ENCODE measurements around the gene ZNF335. TPM values are rescaled to one million over a fixed set of nuclear protein-coding genes. Genes with fewer than 3 reads are reported as not detected.
A peak's percentile ranks its signal among the peaks of the same experiment; 100 is the strongest.

Gene ZNF335
- total and polyA plus RNA-seq, 2 of the 8 experiments (the other 6 are each of a cell fraction or from before 2014, with no cell fraction given), result 12.4 to 14.6 TPM

DNA sequence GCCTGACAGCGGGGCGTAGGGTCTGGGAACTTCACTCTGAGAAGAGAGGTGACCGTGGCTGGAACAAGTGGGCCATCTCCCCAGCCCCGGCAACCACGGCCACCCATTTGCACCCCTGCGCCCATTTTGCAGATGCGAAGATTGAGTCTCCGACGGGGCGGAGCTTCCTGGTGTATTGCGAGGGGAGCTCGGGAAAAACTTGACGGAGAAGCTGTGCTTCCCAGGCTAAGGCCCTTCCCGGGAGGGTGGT is 653 bp downstream of the ZNF335 start:
- no peak overlapping the region; the same call in 1 of the 2 replicates for H2AFZ ChIP-seq (ENCODE audit: low read length)

More for the DNA sequence above, 653 bp downstream of the ZNF335 start:
- Histone ChIP-seq H3K4me1 (replicated peaks in 1 of 4; ENCODE audit: control insufficient read depth in 3 of 4, insufficient read depth in 4 of 4, low read length in 3 of 4) (peaks cover 0 to 8% (median 2%) of the 10 kb centered on the region in 4 experiments; a peak in 4 of 7 replicates), H3K14ac (ENCODE audit: insufficient read length) (no peak overlapping the region), H3K4me2 (ENCODE audit: insufficient read depth in 1 of 2, low read depth in 2 of 2, low read length in 2 of 2) (peak overlapping the region; percentile 55 to 73), H3K56ac (replicated peaks; ENCODE audit: insufficient read length, low read depth, low read length) (no peak overlapping the region), H3K4ac (replicated peaks; ENCODE audit: insufficient read length, low read depth, low read length) (no peak overlapping the region), H3K36me3 (ENCODE audit: control insufficient read depth in 2 of 4, insufficient read depth in 4 of 4, low read length in 3 of 4) (peaks cover 3 to 19% (median 11%) of the 10 kb centered on the region in 4 experiments; a peak in 7 of 8 replicates), H3K9me3 (ENCODE audit: insufficient read depth in 2 of 2, low read depth in 1 of 2, low read length in 1 of 2) (no peaks in the 10 kb centered on the region), H3K79me1 (ENCODE audit: low read depth, low read length) (no peaks in the 10 kb centered on the region), H4K5ac (ENCODE audit: insufficient read length, low read depth, low read length) (no peak overlapping the region), H4K20me1 (replicated peaks in 1 of 2; ENCODE audit: control insufficient read depth in 1 of 2, insufficient read depth in 2 of 2, low read length in 2 of 2) (peaks cover 0 to 2% of the 10 kb centered on the region in 2 experiments), H3K23me2 (ENCODE audit: low read depth, low read length) (peaks cover 3% of the 10 kb centered on the region; the same call in 1 of the 2 replicates), H3K27me3 (replicated peaks in 1 of 4; ENCODE audit: control insufficient read depth in 3 of 4, extremely low read depth in 1 of 4, insufficient read depth in 3 of 4, low read length in 3 of 4) (no peaks in the 10 kb centered on the region), H3K9ac (replicated peaks in 1 of 4; ENCODE audit: extremely low read depth in 1 of 4, low read depth in 3 of 4, low read length in 3 of 4) (peak overlapping the region in 2 of 4 experiments; percentile 63 to 65; a peak in 4 of 7 replicates), H3K27ac (ENCODE audit: low read depth, low read length) (peak overlapping the region; percentile 100; the same call in 1 of the 2 replicates), H3K79me2 (ENCODE audit: control insufficient read depth in 1 of 2, insufficient read depth in 2 of 2, low read length in 2 of 2) (no peaks in the 10 kb centered on the region), H2BK20ac (ENCODE audit: low read length) (no peak overlapping the region), H3K18ac (ENCODE audit: extremely low read depth, low read length) (peak overlapping the region; percentile 71), H2AK5ac (ENCODE audit: low read depth, low read length) (no peak overlapping the region), H3K23ac (ENCODE audit: insufficient read length) (no peak overlapping the region), H4K91ac (replicated peaks; ENCODE audit: insufficient read length, low read length) (no peak overlapping the region), H2BK5ac (ENCODE audit: low read depth, low read length) (peak overlapping the region; percentile 52; the same call in 1 of the 2 replicates), H4K8ac (ENCODE audit: extremely low read depth, insufficient read depth, low read length) (peak overlapping the region; percentile 100), H2BK15ac (ENCODE audit: low read length) (no peak overlapping the region), H2BK120ac (replicated peaks; ENCODE audit: low read depth, low read length) (no peak overlapping the region), H2BK12ac (ENCODE audit: low read depth, low read length) (no peak overlapping the region), H3K4me3 (ENCODE audit: extremely low read depth in 1 of 4, insufficient read depth in 2 of 4, low read depth in 3 of 4, low read length in 4 of 4) (peak overlapping the region; percentile 67 to 99 (median 82))
- TF ChIP-seq KDM1A (IDR thresholded peaks at IDR 0.05; ENCODE audit: borderline replicate concordance, low read length) (peak; percentile 100), KDM4A (IDR thresholded peaks at IDR 0.05; ENCODE audit: low read depth, low read length, severe bottlenecking) (peak; percentile 63), HDAC2 (IDR thresholded peaks at IDR 0.05; ENCODE audit: borderline replicate concordance in 1 of 2, low read depth in 2 of 2, low read length in 2 of 2) (peak in 1 of 2 experiments; percentile 100; a peak in 2 of 4 replicates), TCF12 (IDR thresholded peaks at IDR 0.05; ENCODE audit: low read depth, low read length) (no peak)
- DNase-seq (ENCODE audit: low read depth in 1 of 2, low spot score in 2 of 2), result no peak
- WGBS, 2 experiments (ENCODE audit: extremely low coverage in 1 of 2, insufficient coverage in 1 of 2, insufficient read length in 1 of 2, insufficient replicate concordance in 2 of 2, low coverage in 1 of 2, low lambda C conversion rate in 2 of 2, missing lambda C conversion rate in 1 of 2), result 38% methylated on average over 10 of the region's 14 CpGs; no CpG with 5 or more reads in 1 of the 2 experiments
- POLR2A ChIA-PET (ENCODE audit: partially characterized antibody), result interaction anchor here (0.5 to 16.7 kb wide), 14 partner anchors 10 to 149 kb away, joined by 3 to 238 read pairs (median 6); partner anchors contain the start of genes PCIF1, PLTP and SNX21
- no peak for FAIRE-seq
- CTCF ChIA-PET (ENCODE audit: partially characterized antibody), result interaction anchor here (0.9 to 5.3 kb wide), 17 partner anchors 12 to 132 kb away, joined by 3 to 80 read pairs (median 6); partner anchors contain the start of genes CTSA, NEURL2 and PCIF1

Measured in H1 (cell line).